Measurements from ENCODE around the gene PITPNM1. TPM values are rescaled to one million over a fixed set of nuclear protein-coding genes. Genes with fewer than 3 reads are reported as not detected.

Gene PITPNM1
- total RNA-seq, 1 experiment from 2014 or later = 70.4 TPM

DNA sequence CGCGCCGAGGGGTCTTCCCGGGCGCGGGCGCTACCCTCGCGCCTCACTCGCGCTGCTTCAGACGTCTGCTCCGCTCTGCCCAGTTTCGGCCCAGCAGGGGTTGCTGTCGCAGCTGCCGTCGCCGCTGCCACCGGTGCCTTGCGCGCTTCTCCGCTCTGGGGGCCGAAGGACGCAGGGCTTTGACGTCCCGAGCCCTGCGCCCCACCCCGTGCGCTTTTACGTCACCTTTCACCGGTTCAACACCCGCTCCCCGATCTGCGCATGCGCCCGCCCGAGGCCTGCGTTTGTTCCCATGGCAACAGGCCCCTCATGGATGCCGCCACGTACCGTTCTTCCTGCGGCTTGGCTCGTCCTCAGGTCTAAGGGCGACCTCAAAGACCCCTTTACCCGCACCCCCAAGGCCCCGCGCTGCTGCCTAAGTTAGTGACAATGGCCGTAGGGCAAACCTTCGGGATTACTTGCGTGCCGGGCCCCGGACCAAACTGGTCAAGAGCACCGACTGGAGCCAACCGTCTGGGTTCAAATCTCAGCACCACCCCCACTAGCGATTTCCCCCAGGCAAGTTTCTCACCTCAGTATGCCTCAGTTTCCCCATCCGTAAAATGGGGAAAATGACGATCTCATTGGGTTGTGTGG, 3.4 kb upstream of the PITPNM1 start:
- Histone ChIP-seq H3K27me3 (ENCODE audit: control insufficient read depth, insufficient read depth, low read length) (no peaks in the 10 kb centered on the region), H3K27ac (ENCODE audit: low read length) (peak overlapping the region; percentile 86), H3K4me1 (ENCODE audit: control insufficient read depth, insufficient read depth, low read length) (peaks cover 25% of the 10 kb centered on the region), H3K4me3 (ENCODE audit: low read depth in 2 of 2, low read length in 2 of 2) (peak overlapping the region; percentile 68 to 82), H3K36me3 (ENCODE audit: control insufficient read depth, insufficient read depth, low read length) (no peaks in the 10 kb centered on the region; the same call in 1 of the 2 replicates), H3K9me3 (ENCODE audit: control insufficient read depth, insufficient read depth, low read depth, low read length) (no peaks in the 10 kb centered on the region)
- intact Hi-C loops (cut with micrococcal nuclease; ENCODE audit: unreplicated experiment) = loop anchor here (5.0 kb wide), 1 partner anchor 96 kb away; no protein-coding TSS in a partner anchor
- DNase-seq (ENCODE audit: low read depth, low spot score) = peak; percentile 81
- peak; percentile 60 for ATAC-seq
- in situ Hi-C loops (cut with HindIII; ENCODE audit: low pct_unique_long_range_greater_than_20kb, low sequenced_read_pairs) = no loop called here
- ChIA-PET POLR2A (interaction anchor here (0.6 kb wide), 2 partner anchors 83 to 1967 kb away, joined by 3 to 4 read pairs; no protein-coding TSS in a partner anchor), CTCF (interaction anchor here (0.7 to 0.9 kb wide), 2 partner anchors 68 to 116 kb away, joined by 3 read pairs; no protein-coding TSS in a partner anchor)
- TF ChIP-seq, protein P1, sequence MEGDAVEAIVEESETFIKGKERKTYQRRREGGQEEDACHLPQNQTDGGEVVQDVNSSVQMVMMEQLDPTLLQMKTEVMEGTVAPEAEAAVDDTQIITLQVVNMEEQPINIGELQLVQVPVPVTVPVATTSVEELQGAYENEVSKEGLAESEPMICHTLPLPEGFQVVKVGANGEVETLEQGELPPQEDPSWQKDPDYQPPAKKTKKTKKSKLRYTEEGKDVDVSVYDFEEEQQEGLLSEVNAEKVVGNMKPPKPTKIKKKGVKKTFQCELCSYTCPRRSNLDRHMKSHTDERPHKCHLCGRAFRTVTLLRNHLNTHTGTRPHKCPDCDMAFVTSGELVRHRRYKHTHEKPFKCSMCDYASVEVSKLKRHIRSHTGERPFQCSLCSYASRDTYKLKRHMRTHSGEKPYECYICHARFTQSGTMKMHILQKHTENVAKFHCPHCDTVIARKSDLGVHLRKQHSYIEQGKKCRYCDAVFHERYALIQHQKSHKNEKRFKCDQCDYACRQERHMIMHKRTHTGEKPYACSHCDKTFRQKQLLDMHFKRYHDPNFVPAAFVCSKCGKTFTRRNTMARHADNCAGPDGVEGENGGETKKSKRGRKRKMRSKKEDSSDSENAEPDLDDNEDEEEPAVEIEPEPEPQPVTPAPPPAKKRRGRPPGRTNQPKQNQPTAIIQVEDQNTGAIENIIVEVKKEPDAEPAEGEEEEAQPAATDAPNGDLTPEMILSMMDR (IDR thresholded peaks at IDR 0.05) = no peak
- TF ChIP-seq, protein P2, sequence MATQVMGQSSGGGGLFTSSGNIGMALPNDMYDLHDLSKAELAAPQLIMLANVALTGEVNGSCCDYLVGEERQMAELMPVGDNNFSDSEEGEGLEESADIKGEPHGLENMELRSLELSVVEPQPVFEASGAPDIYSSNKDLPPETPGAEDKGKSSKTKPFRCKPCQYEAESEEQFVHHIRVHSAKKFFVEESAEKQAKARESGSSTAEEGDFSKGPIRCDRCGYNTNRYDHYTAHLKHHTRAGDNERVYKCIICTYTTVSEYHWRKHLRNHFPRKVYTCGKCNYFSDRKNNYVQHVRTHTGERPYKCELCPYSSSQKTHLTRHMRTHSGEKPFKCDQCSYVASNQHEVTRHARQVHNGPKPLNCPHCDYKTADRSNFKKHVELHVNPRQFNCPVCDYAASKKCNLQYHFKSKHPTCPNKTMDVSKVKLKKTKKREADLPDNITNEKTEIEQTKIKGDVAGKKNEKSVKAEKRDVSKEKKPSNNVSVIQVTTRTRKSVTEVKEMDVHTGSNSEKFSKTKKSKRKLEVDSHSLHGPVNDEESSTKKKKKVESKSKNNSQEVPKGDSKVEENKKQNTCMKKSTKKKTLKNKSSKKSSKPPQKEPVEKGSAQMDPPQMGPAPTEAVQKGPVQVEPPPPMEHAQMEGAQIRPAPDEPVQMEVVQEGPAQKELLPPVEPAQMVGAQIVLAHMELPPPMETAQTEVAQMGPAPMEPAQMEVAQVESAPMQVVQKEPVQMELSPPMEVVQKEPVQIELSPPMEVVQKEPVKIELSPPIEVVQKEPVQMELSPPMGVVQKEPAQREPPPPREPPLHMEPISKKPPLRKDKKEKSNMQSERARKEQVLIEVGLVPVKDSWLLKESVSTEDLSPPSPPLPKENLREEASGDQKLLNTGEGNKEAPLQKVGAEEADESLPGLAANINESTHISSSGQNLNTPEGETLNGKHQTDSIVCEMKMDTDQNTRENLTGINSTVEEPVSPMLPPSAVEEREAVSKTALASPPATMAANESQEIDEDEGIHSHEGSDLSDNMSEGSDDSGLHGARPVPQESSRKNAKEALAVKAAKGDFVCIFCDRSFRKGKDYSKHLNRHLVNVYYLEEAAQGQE (IDR thresholded peaks at IDR 0.05; ENCODE audit: insufficient read depth in 1 of 2, low read depth in 2 of 2, low read length in 1 of 2) = no peak
- TF ChIP-seq TCF7L2 (IDR thresholded peaks at IDR 0.05; ENCODE audit: low read depth, low read length) (0 out of 2 replicates have a peak, but pooled peaks have one; percentile 51), POLR2AphosphoS5 (IDR thresholded peaks at IDR 0.05; ENCODE audit: low read depth, low read length) (peak; percentile 78), SIN3A (IDR thresholded peaks at IDR 0.05; ENCODE audit: borderline replicate concordance, insufficient read depth, low read depth, low read length) (peak; percentile 96; the same call in 1 of the 2 replicates)
- no TSS peak for BruUV-seq (replicated peaks)

DNA sequence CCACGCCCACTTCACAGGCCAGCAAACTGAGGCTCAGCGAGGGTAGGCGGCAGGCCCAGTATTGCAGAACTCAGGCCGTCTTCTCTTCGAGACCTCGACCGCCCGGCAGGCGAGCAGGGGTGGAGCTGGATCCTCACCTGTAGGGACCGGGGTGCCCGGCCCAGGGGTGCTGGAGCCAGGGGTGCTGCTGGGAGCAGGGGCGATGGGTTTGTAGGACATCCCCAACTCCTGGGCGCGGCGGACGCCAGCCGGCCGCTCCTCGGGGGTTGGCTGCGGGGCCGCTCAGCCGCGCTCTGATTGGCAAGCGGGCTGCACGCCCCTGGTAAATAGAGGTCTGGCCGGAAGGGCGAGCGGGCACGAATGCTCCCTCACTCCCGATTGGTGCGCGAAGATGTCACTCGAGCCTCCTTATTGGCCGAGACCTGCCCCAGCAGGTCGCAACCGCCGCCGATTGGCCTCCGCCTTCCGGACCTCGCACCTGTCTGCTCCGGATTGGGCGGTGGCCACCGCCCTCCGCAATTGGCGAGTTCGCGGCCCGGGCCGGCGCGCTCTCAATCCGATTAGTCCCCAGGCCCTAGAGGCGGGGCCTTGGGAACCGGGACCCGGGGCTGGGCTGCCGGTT, 2.8 kb upstream of the PITPNM1 start, which contains the start of gene CDK2AP2:
Gene CDK2AP2, minus strand, starts transcription at position 299 of the 622 bp plus-strand sequence. Its CDS starts 80 bp downstream, at position 219.
- no TSS peak for BruUV-seq (replicated peaks)
- H3K4me1 ChIP-seq (ENCODE audit: control insufficient read depth, insufficient read depth, low read length) = peaks cover 25% of the 10 kb centered on the region
- CTCF ChIA-PET = interaction anchor here (0.7 to 0.9 kb wide), 2 partner anchors 69 to 116 kb away, joined by 3 read pairs; no protein-coding TSS in a partner anchor

More for the DNA sequence above, 2.8 kb upstream of the PITPNM1 start, which contains the start of gene CDK2AP2:
- H3K9me3 ChIP-seq (ENCODE audit: control insufficient read depth, insufficient read depth, low read depth, low read length) = no peaks in the 10 kb centered on the region
- in situ Hi-C loops (cut with HindIII; ENCODE audit: low pct_unique_long_range_greater_than_20kb, low sequenced_read_pairs) = no loop called here
- H3K36me3 ChIP-seq (ENCODE audit: control insufficient read depth, insufficient read depth, low read length) = no peaks in the 10 kb centered on the region; the same call in 1 of the 2 replicates
- H3K4me3 ChIP-seq (ENCODE audit: low read depth in 2 of 2, low read length in 2 of 2) = peak within 1 kb of the TSS; percentile 68 to 82
- ATAC-seq (peak; percentile 85), DNase-seq (ENCODE audit: low read depth, low spot score) (peak; percentile 97)
- H3K27me3 ChIP-seq (ENCODE audit: control insufficient read depth, insufficient read depth, low read length) = no peaks in the 10 kb centered on the region
- POLR2A ChIA-PET = interaction anchor here (0.6 kb wide), 1 partner anchor 84 kb away, joined by 4 read pairs; no protein-coding TSS in a partner anchor
- intact Hi-C loops (cut with micrococcal nuclease; ENCODE audit: unreplicated experiment) = loop anchor here (5.0 kb wide), 1 partner anchor 96 kb away; no protein-coding TSS in a partner anchor
- TF ChIP-seq POLR2AphosphoS5 (IDR thresholded peaks at IDR 0.05; ENCODE audit: low read depth, low read length) (peak; percentile 66), SIN3A (IDR thresholded peaks at IDR 0.05; ENCODE audit: borderline replicate concordance, insufficient read depth, low read depth, low read length) (0 out of 2 replicates have a peak, but pooled peaks have one; percentile 34), TCF7L2 (IDR thresholded peaks at IDR 0.05; ENCODE audit: low read depth, low read length) (no peak)
- H3K27ac ChIP-seq (ENCODE audit: low read length) = peak within 1 kb of the TSS; percentile 88

Measured in Panc1 (cell line).